HG03159 (cell line): ENCODE results near the gene PAPLN.

Source experiments
- ATAC-seq: cut with Tn5 transposase; IDR thresholded peaks from one replicate; pipeline ENCODE4 v1.9.1; 2021; ENCODE audit warnings: mild to moderate bottlenecking, moderate library complexity; ENCODE audit not compliant: unreplicated experiment

PAPLN gene

DNA sequence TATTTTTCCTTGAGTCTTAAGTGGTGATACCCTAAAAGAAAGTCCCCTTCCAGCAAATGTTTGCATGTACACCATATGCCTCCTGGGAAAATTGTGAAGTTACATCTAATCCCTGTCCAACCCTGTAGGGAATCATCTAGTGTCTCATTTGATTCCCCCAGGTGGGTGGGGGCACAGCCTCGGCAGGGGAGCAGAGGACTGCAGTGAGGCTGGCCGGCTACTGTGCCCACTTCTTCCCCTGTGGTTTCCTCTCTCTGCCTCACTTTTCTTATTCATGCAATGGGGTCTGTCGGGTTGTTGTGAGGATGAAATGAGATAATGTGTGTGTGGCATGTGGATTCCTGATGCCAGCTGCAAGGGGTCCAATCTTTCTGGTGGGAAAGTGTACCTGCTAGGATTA lies 6.0 kb downstream of the PAPLN start:
- no peak for ATAC-seq

DNA sequence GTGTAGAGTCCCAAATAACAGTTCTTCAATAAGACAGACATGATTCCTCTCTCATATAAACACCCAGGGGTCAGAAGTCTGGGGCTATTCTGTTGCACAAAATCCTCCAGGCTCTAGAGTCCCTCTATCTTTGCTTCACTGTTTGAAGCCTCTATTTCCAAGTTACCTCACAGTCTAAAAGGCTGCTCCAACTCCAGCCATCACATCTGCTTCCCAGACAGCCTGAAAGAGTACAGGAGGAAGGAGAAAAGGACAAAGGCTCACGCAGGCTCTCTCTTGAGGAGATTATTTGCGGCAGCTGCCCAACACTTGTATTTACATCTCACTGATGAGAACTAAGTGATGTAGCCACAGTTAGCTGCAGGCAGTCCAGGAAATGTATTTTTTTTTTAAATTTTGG lies 6.4 kb downstream of the PAPLN start:
- no peak for ATAC-seq

- no peak for ATAC-seq
Measured at GRCh38 chr14:73244541-73245290, 7.4 kb downstream of the PAPLN start.

- peak; percentile 56 for ATAC-seq
Measured at GRCh38 chr14:73245480-73246325, 8.4 kb downstream of the PAPLN start.

- no peak for ATAC-seq
Measured at GRCh38 chr14:73246387-73247150, 9.3 kb downstream of the PAPLN start.

GRCh38 chr14:73248108-73248868 lies 11.0 kb downstream of the PAPLN start:
- no peak for ATAC-seq

DNA sequence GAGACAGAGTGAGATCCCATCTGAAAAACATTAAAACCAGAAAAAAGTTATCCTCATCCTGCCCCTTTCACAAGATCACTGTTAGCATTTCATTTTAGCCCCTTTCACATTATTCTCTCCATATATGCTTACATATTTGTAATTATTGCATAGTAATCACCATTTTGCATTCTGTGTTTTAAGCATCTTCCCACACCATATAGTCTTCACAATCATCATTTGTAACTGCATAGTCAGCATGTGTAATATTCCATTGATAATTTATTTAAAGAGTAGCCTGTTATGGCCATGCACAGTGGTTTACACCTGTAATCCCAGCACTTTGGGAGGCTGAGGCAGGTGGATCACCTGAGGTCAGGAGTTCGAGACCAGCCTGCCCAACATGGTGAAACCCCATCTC lies 11.8 kb downstream of the PAPLN start:
- ATAC-seq = no peak

DNA sequence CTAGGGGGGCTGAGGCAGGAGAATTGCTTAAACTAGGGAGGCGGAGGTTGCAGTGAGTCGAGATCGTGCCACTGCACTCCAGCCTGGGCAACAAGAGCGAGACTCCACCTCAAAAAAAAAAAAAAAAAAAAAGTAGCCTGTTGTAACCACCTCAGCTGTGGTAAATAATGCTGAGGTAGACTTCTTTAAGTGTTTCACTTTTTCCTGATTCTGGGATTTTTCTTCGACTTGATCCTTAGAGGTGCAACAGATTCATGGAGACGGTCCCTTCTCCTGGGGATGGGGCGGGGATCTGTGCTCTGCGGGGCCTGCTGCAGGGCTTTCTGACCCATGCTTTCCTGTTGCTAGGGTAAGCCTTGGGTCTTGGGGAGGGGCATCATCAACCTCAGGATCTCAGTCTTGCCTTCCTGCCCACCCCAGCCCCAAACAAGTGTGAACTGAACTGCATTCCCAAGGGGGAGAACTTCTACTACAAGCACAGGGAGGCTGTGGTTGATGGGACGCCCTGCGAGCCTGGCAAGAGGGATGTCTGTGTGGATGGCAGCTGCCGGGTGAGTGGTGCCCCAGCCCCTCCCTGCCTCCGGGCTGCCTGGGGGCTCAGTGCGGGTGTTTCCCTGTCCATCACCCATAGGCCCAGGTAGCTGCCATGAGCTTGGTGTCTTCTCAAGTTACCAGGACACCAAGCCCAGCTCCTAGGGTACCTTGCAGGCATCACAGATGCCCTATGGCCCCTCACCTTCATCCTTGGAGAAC lies 12.4 kb downstream of the PAPLN start:
- no peak for ATAC-seq

- no peak for ATAC-seq
Measured at GRCh38 chr14:73250317-73250713, 13.0 kb downstream of the PAPLN start.

- ATAC-seq = no peak
Measured at GRCh38 chr14:73250781-73251500, 13.6 kb downstream of the PAPLN start.

DNA sequence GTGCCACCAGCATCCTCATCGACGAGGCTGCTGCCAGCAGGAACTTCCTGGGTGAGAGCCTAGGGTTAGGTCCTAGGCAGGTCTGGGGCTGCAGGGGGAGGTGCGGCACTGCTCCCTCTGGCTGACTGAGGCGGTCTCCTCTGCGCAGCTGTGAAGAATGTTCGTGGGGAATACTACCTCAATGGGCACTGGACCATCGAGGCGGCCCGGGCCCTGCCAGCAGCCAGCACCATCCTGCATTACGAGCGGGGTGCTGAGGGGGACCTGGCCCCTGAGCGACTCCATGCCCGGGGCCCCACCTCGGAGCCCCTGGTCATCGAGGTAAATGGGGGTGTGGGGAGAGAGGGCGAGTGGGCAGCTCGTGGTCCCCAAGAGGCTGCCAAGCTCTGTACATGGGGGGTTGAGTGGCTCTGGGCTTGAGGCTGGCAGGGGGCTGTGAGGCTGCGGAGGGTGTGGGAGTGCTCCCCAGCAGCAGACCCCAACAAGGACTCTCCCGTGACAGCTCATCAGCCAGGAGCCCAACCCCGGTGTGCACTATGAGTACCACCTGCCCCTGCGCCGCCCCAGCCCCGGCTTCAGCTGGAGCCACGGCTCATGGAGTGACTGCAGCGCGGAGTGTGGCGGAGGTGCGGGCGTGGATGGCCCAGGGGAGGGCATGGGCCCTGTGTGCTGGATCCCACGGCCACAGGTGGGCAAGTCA lies 14.4 kb downstream of the PAPLN start:
- no peak for ATAC-seq

- ATAC-seq = no peak
Measured at GRCh38 chr14:73252491-73253322, 15.4 kb downstream of the PAPLN start.

GRCh38 chr14:73253323-73253610 lies 16.0 kb downstream of the PAPLN start:
- no peak for ATAC-seq

DNA sequence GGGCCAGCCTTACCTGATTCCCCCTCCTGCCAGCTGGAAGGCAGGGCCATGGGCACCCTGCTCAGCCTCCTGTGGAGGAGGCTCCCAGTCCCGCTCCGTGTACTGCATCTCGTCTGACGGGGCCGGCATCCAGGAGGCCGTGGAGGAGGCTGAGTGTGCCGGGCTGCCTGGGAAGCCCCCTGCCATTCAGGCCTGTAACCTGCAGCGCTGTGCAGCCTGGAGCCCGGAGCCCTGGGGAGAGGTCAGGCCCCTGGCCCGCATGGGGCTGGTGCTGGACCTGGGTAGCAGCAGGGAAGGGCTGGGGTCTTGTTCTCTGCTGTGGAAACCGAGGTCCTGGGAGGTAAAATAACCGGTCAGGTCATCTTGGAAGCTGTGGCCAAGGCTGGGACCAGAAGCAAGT lies 16.4 kb downstream of the PAPLN start:
- no peak for ATAC-seq

DNA sequence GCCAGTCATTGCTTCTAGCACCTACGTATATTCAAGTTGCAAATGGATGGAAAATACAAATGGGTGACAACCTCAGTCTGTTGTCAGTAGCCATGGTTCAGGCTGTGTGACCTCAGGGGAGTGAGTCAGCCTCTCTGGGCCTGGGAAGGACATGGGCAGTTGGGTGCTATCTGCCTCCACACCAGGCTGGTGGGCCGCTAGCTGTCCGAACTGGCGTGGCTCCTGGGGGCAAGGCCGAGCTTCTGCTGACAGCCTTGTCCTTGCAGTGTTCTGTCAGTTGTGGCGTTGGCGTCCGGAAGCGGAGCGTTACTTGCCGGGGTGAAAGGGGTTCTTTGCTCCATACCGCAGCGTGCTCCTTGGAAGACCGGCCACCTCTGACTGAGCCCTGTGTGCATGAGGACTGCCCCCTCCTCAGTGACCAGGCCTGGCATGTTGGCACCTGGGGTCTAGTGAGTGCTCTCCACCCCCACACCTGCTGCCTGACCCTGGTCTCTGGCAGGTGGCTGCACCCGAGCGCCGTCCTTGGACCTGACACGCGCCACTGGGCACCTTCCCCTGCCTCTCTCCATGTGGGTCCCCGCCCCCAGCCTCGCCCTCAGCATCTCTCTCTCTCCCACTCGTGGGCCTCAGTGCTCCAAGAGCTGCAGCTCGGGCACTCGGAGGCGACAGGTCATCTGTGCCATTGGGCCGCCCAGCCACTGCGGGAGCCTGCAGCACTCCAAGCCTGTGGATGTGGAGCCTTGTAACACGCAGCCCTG lies 17.1 kb downstream of the PAPLN start:
- ATAC-seq = no peak

DNA sequence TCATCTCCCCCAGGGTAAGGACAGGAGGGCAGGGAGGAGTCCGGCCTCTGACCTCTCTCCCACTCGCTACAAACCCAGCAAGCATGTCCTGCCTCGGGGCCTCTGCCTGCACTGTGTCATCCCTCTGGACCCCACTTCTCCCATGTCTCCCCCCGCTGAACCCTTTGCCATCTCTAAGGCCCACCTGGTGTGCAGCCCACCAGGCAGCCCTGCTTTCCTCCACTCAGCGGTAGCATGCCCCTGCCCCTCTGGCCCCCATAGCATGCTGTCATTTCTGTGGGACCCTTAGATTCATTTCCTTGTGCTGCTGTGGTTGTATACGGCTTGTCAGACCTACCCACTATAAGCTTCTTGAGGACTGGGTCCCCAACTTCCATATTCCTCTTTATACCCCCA lies 17.7 kb downstream of the PAPLN start:
- no peak for ATAC-seq

GRCh38 chr14:73255693-73256225 lies 18.5 kb downstream of the PAPLN start:
- ATAC-seq = no peak
